ENCODE data around the gene SBNO2.
A peak's percentile ranks its signal among the peaks of the same experiment; 100 is the strongest.

The SBNO2 gene

GRCh38 chr19:1138121-1138520 lies 35.9 kb downstream of the SBNO2 start:
- Histone ChIP-seq H3K4me3 (ENCODE audit: low read depth, low read length) (no peak overlapping the region), H3K36me3 (ENCODE audit: control insufficient read depth, insufficient read depth, low read length) (peaks cover 11% of the 10 kb centered on the region), H3K27ac (ENCODE audit: low read depth, low read length) (no peak overlapping the region), H3K9me3 (ENCODE audit: control insufficient read depth, insufficient read depth, low read depth, low read length) (no peaks in the 10 kb centered on the region), H3K27me3 (ENCODE audit: control insufficient read depth, insufficient read depth, low read length) (no peaks in the 10 kb centered on the region), H3K4me1 (ENCODE audit: control insufficient read depth, insufficient read depth, low read length) (peaks cover 5% of the 10 kb centered on the region; the same call in 1 of the 2 replicates), H3K9ac (ENCODE audit: low read length) (no peak overlapping the region)

- no peak overlapping the region for H3K27ac ChIP-seq (ENCODE audit: low read depth, low read length)
- peaks cover 18% of the 10 kb centered on the region for H3K4me1 ChIP-seq (ENCODE audit: control insufficient read depth, insufficient read depth, low read length)
- H3K9ac ChIP-seq (ENCODE audit: low read length) = no peak overlapping the region
Observed at GRCh38 chr19:1136621-1137317, 37.3 kb downstream of the SBNO2 start.

GRCh38 chr19:1136201-1136600 lies 37.9 kb downstream of the SBNO2 start:
- H3K27ac ChIP-seq (ENCODE audit: low read depth, low read length) = no peak overlapping the region
- no peak overlapping the region for H3K9ac ChIP-seq (ENCODE audit: low read length)
- no peak overlapping the region for H3K4me3 ChIP-seq (ENCODE audit: low read depth, low read length)
- H3K27me3 ChIP-seq (ENCODE audit: control insufficient read depth, insufficient read depth, low read length) = no peaks in the 10 kb centered on the region
- H3K4me1 ChIP-seq (ENCODE audit: control insufficient read depth, insufficient read depth, low read length) = peaks cover 24% of the 10 kb centered on the region
- H3K9me3 ChIP-seq (ENCODE audit: control insufficient read depth, insufficient read depth, low read depth, low read length) = no peaks in the 10 kb centered on the region
- 0 out of 2 replicates have a peak, but pooled peaks cover 4% of the 10 kb centered on the region for H3K36me3 ChIP-seq (ENCODE audit: control insufficient read depth, insufficient read depth, low read length)

More at GRCh38 chr19:1136621-1137317, 37.3 kb downstream of the SBNO2 start:
- H3K9me3 ChIP-seq (ENCODE audit: control insufficient read depth, insufficient read depth, low read depth, low read length) = no peaks in the 10 kb centered on the region
- H3K4me3 ChIP-seq (ENCODE audit: low read depth, low read length) = no peak overlapping the region
- no peaks in the 10 kb centered on the region for H3K27me3 ChIP-seq (ENCODE audit: control insufficient read depth, insufficient read depth, low read length)
- 0 out of 2 replicates have a peak, but pooled peaks cover 5% of the 10 kb centered on the region for H3K36me3 ChIP-seq (ENCODE audit: control insufficient read depth, insufficient read depth, low read length)

- no peak overlapping the region for H3K4me3 ChIP-seq (ENCODE audit: low read depth, low read length)
- no peak overlapping the region for H3K27ac ChIP-seq (ENCODE audit: low read depth, low read length)
- peaks cover 25% of the 10 kb centered on the region for H3K4me1 ChIP-seq (ENCODE audit: control insufficient read depth, insufficient read depth, low read length)
- H3K36me3 ChIP-seq (ENCODE audit: control insufficient read depth, insufficient read depth, low read length) = 0 out of 2 replicates have a peak, but pooled peaks cover 4% of the 10 kb centered on the region
- H3K9ac ChIP-seq (ENCODE audit: low read length) = no peak overlapping the region
- no peaks in the 10 kb centered on the region for H3K27me3 ChIP-seq (ENCODE audit: control insufficient read depth, insufficient read depth, low read length)
- no peaks in the 10 kb centered on the region for H3K9me3 ChIP-seq (ENCODE audit: control insufficient read depth, insufficient read depth, low read depth, low read length)
Observed at GRCh38 chr19:1135454-1135853, 38.6 kb downstream of the SBNO2 start.

GRCh38 chr19:1134431-1134830 lies 39.6 kb downstream of the SBNO2 start:
- H3K4me3 ChIP-seq (ENCODE audit: low read depth, low read length) = no peak overlapping the region
- H3K27ac ChIP-seq (ENCODE audit: low read depth, low read length) = no peak overlapping the region
- H3K9me3 ChIP-seq (ENCODE audit: control insufficient read depth, insufficient read depth, low read depth, low read length) = no peaks in the 10 kb centered on the region
- H3K36me3 ChIP-seq (ENCODE audit: control insufficient read depth, insufficient read depth, low read length) = 0 out of 2 replicates have a peak, but pooled peaks cover 4% of the 10 kb centered on the region
- H3K27me3 ChIP-seq (ENCODE audit: control insufficient read depth, insufficient read depth, low read length) = no peaks in the 10 kb centered on the region
- H3K4me1 ChIP-seq (ENCODE audit: control insufficient read depth, insufficient read depth, low read length) = peaks cover 25% of the 10 kb centered on the region
- H3K9ac ChIP-seq (ENCODE audit: low read length) = no peak overlapping the region

GRCh38 chr19:1133471-1133929 lies 40.6 kb downstream of the SBNO2 start:
- Histone ChIP-seq H3K27me3 (ENCODE audit: control insufficient read depth, insufficient read depth, low read length) (no peaks in the 10 kb centered on the region), H3K4me1 (ENCODE audit: control insufficient read depth, insufficient read depth, low read length) (peaks cover 25% of the 10 kb centered on the region), H3K9ac (ENCODE audit: low read length) (no peak overlapping the region), H3K9me3 (ENCODE audit: control insufficient read depth, insufficient read depth, low read depth, low read length) (no peaks in the 10 kb centered on the region), H3K36me3 (ENCODE audit: control insufficient read depth, insufficient read depth, low read length) (0 out of 2 replicates have a peak, but pooled peaks cover 4% of the 10 kb centered on the region), H3K27ac (ENCODE audit: low read depth, low read length) (no peak overlapping the region), H3K4me3 (ENCODE audit: low read depth, low read length) (no peak overlapping the region; the same call in 1 of the 2 replicates)

- peaks cover 25% of the 10 kb centered on the region for H3K4me1 ChIP-seq (ENCODE audit: control insufficient read depth, insufficient read depth, low read length)
- no peaks in the 10 kb centered on the region for H3K9me3 ChIP-seq (ENCODE audit: control insufficient read depth, insufficient read depth, low read depth, low read length)
- no peaks in the 10 kb centered on the region for H3K27me3 ChIP-seq (ENCODE audit: control insufficient read depth, insufficient read depth, low read length)
- H3K27ac ChIP-seq (ENCODE audit: low read depth, low read length) = peak overlapping the region; percentile 73; the same call in 1 of the 2 replicates
- H3K36me3 ChIP-seq (ENCODE audit: control insufficient read depth, insufficient read depth, low read length) = peaks cover 8% of the 10 kb centered on the region
- H3K9ac ChIP-seq (ENCODE audit: low read length) = no peak overlapping the region
- peak overlapping the region; percentile 46 for H3K4me3 ChIP-seq (ENCODE audit: low read depth, low read length)
Observed at GRCh38 chr19:1132552-1133383, 41.3 kb downstream of the SBNO2 start.

GRCh38 chr19:1131718-1132551 lies 42.1 kb downstream of the SBNO2 start:
- Histone ChIP-seq H3K27me3 (ENCODE audit: control insufficient read depth, insufficient read depth, low read length) (no peaks in the 10 kb centered on the region), H3K36me3 (ENCODE audit: control insufficient read depth, insufficient read depth, low read length) (peaks cover 17% of the 10 kb centered on the region), H3K27ac (ENCODE audit: low read depth, low read length) (peak overlapping the region; percentile 73), H3K9me3 (ENCODE audit: control insufficient read depth, insufficient read depth, low read depth, low read length) (no peaks in the 10 kb centered on the region), H3K9ac (ENCODE audit: low read length) (peak overlapping the region; percentile 70), H3K4me1 (ENCODE audit: control insufficient read depth, insufficient read depth, low read length) (peaks cover 25% of the 10 kb centered on the region), H3K4me3 (ENCODE audit: low read depth, low read length) (peak overlapping the region; percentile 46)

GRCh38 chr19:1130771-1131717 lies 43.0 kb downstream of the SBNO2 start:
- Histone ChIP-seq H3K27ac (ENCODE audit: low read depth, low read length) (peak overlapping the region; percentile 73), H3K4me3 (ENCODE audit: low read depth, low read length) (peak overlapping the region; percentile 46), H3K27me3 (ENCODE audit: control insufficient read depth, insufficient read depth, low read length) (no peaks in the 10 kb centered on the region), H3K9ac (ENCODE audit: low read length) (peak overlapping the region; percentile 70), H3K4me1 (ENCODE audit: control insufficient read depth, insufficient read depth, low read length) (peaks cover 25% of the 10 kb centered on the region), H3K36me3 (ENCODE audit: control insufficient read depth, insufficient read depth, low read length) (peaks cover 24% of the 10 kb centered on the region), H3K9me3 (ENCODE audit: control insufficient read depth, insufficient read depth, low read depth, low read length) (no peaks in the 10 kb centered on the region)

- Histone ChIP-seq H3K9ac (ENCODE audit: low read length) (peak overlapping the region; percentile 19), H3K9me3 (ENCODE audit: control insufficient read depth, insufficient read depth, low read depth, low read length) (no peaks in the 10 kb centered on the region), H3K27ac (ENCODE audit: low read depth, low read length) (no peak overlapping the region), H3K36me3 (ENCODE audit: control insufficient read depth, insufficient read depth, low read length) (peaks cover 24% of the 10 kb centered on the region), H3K4me3 (ENCODE audit: low read depth, low read length) (no peak overlapping the region), H3K4me1 (ENCODE audit: control insufficient read depth, insufficient read depth, low read length) (peaks cover 25% of the 10 kb centered on the region), H3K27me3 (ENCODE audit: control insufficient read depth, insufficient read depth, low read length) (no peaks in the 10 kb centered on the region)
Observed at GRCh38 chr19:1129535-1129934, 44.5 kb downstream of the SBNO2 start.

All from HUES6 (cell line).